ENCODE measurements around the gene BEX1. TPM values are rescaled to one million over a fixed set of nuclear protein-coding genes. Genes with fewer than 3 reads are reported as not detected.

The BEX1 gene
- polyA plus RNA-seq, 10 donors: 0.53 to 3.4 (median 1.8) TPM

DNA sequence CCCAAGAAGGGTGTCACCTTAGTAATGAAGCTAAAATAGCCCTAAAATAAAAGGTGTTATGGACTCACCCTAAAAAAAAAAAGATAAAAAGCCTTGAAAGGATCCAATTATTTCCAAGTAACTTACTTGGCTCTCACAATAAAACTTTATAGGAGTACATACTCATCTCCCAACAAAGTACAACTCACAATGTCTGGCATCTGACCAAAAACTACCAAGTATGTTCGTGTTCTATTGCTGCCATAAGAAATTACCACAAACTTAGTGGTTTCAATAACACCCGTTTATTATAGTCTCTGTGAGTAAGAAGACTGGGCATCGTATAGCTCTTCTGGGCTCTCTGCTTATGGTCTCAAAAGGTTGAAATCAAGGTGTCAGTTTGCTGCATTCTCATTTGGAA, 51.0 kb downstream of the BEX1 start:
- DNase-seq: no peak

Other genes with a start within 250 kb of the BEX1 start
- under 1 TPM in 1 of 10 donors, not detected in 9; 0.19 TPM for gene RAB40AL, start 126.9 kb downstream of the BEX1 start, polyA plus RNA-seq (ENCODE audit: insufficient read length in 10 of 10)
- under 1 TPM in 2 of 10 donors, not detected in 8; 0.31 to 0.50 TPM for gene NXF3, start 29.0 kb upstream of the BEX1 start, polyA plus RNA-seq (ENCODE audit: insufficient read length in 10 of 10)
- 10 to 100 TPM; 32.2 to 56.7 (median 43.1) TPM for gene BEX4, start 150.9 kb upstream of the BEX1 start, polyA plus RNA-seq (ENCODE audit: insufficient read length in 10 of 10)
- gene TCEAL8, start 191.0 kb upstream of the BEX1 start, polyA plus RNA-seq (ENCODE audit: insufficient read length in 10 of 10): 100 to 1,000 TPM; 103 to 134 (median 118) TPM
- gene TCEAL5, start 212.6 kb upstream of the BEX1 start, polyA plus RNA-seq (ENCODE audit: insufficient read length in 10 of 10): 1 to 10 TPM; 4.9 to 9.0 (median 6.6) TPM
- gene BEX2, start 246.8 kb upstream of the BEX1 start, polyA plus RNA-seq (ENCODE audit: insufficient read length in 10 of 10): 10 to 100 TPM; 24.7 to 42.0 (median 34.0) TPM

All from muscle of back (tissue), 11 donors.